CD4-positive, alpha-beta T cell treated with Interleukin-4 for 1 hour (primary cell): ENCODE data around the gene KRTAP17-1.
"Not testable (repeated sequence)": the region's sequence is repeated elsewhere in the genome, so short reads cannot be mapped to it uniquely, and the experiment has no call there.

Experiments
- DNase-seq, 2 donors: peaks; one replicate each; pipeline ENCODE4 v3.0.0-alpha.2; 2020 to 2022

The KRTAP17-1 gene, protein sequence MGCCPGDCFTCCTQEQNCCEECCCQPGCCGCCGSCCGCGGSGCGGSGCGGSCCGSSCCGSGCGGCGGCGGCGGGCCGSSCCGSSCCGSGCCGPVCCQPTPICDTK

GRCh38 chr17:41315204-41315794, at the start of gene KRTAP17-1:
TSS of gene KRTAP17-1 (minus strand) at chr17:41315710. CDS start at chr17:41315650, 60 bp downstream.
- DNase-seq, result no peak

DNA sequence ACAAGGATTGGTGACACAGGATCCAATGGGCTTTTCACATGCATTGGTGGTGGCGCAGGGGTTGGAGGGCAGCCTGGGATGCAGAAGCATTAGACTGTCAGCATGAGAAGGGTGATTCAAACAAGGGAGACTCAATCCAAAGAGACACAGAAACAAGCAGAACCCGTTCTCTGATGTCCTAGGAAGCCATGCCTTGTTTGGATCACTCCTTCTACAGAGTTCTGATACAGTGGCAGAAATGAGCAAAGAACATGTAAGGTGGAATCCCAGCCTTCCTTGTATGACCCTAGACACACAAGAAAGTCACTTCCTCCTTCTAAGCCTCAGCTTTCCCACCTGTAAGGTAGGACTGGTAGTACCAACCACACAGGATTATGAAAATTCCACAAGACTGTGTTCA, 48.4 kb upstream of the KRTAP17-1 start:
- no peak for DNase-seq

DNA sequence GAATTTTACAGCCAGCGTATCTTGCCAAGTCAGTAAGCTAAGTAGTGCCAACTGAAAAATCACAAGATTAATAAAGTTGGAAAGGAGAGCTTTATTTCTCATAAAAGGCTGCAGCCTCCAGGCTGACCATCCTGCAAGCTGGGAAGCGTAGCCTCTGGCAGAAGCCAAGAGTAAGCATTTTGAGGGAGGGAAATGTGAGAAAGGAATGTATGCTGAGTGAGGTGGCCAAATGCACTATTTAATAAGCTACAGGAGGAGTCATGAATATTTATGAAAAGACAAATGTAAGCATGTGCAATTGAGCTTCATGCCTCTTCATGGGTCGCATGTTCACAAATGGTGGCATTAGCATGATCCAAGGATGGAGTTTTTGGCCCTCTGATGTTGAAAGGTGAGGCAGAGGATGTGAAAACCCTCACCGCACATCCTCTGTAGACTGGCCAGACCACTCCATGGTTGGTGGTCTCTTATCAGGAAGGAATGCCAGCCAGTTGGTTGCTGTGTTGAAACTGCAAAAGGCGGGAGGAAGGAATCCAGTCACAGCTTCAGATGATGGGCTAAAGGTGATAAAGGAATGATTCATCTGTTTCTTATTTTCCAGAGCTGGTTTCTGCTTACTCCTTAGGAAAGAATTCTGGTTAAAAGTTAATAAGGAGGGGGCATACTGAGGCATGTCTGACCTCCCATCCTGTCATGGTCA, 44.9 kb upstream of the KRTAP17-1 start:
- no peak for DNase-seq

- DNase-seq, result no peak
Observed at GRCh38 chr17:41354536-41354935, 39.0 kb upstream of the KRTAP17-1 start.

DNA sequence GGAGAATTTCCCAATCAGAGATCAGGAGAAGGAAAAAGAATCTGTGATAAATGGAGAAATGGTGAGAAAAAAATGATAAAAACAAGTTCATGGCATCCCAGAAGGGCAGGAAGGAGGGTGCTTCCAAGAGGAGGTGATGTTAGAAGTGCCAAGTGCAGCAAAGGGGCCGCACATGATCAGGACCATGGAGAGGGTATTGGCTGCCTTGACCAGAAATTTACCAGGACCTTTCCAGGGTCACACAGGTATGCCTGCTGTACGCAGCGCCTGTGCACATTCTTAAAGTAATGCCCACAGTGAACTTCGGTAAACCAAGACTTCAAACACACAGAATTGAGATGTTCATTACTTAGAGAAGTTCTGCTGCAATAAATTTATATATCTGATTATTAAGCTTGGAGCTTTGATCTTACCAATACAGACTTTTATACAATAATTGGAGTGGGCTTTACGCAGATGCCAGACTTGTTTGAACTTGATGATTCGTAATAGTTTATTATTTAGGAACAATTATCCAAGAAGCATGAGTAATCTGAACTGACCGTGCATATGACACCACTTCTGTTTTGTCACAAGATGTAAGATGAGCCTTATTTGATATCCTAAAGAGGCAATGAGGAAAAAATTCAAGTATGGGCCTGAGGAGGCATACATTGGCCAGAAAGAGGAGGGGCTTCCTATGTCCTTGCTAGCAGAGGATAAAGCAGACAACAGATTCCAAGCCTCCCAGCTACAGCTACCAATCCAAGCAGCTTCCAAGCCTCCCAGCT, 37.3 kb upstream of the KRTAP17-1 start:
- DNase-seq, result no peak

GRCh38 chr17:41351177-41351576, 35.7 kb upstream of the KRTAP17-1 start:
- DNase-seq, result no peak

DNA sequence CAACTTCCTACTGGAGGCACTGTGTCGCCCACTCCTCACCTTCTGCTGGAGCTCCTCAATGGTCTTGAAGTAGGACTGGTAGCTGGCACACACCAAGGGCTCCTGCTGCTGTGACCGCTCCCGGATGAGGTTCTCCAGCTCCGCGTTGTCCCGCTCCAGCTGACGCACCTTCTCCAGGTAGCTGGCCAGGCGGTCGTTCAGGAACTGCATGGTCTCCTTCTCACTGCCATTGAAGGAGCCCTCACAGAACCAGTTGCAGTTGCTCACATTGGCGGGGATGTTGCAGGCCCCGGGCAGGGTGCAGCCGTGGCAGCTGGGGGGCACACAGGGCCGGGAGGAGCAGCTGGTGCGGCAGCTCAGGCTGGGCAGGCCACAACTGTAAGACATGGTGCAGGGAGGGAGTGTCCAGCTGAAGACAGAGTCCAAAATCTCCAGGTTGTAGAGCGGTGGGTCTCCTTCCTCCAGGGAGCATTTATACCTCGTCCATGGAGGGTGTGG, 34.9 kb upstream of the KRTAP17-1 start, which contains the start of gene KRT33A:
KRT33A (minus strand) TSS at position 448 of the 498 bp plus-strand sequence; CDS start at position 387, 61 bp downstream.
- DNase-seq, result not testable (repeated sequence)

DNA sequence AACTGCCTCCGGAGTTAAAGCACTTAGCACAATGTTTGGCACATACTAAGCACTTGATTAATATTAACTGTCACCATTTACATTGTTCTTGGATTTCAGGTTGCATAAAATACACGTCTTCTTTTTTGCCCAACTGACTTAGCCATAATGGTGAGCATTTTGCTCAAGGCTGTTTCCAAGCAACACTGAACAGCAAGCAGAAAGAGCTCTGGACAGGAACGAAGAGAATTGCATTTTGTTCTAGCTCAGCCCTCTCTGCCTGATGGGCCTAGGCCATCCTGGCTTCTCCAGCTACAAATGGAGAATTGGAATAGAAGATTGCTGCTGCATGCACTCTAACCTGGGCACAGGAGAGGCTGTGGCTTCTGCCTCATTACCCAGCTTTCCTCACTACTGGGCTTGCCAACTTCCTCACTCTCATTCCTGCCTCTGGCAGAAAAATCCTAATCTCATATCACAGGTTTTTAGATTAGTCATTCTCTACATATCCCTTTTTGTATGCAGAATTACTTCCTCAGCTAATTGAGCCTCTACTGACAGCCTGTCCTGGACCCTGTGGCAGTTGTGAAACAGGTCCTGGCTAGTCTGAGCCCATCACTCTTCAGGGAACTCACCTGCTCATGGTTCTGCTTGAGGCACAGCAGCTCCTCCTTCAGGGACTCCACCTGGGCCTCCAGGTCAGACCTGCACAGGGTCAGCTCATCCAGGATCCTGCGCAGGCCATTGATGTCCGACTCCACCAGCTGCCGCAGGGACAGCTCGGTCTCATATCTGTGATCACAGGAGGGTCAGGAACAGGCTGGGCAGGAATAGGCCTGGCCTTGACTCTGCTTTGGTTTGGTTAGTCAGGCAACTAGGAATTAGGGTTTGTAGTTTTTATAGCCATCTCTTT, 32.6 kb upstream of the KRTAP17-1 start:
- no peak for DNase-seq

- DNase-seq, result not testable (repeated sequence)
Observed at GRCh38 chr17:41346421-41346820, 30.9 kb upstream of the KRTAP17-1 start.

DNA sequence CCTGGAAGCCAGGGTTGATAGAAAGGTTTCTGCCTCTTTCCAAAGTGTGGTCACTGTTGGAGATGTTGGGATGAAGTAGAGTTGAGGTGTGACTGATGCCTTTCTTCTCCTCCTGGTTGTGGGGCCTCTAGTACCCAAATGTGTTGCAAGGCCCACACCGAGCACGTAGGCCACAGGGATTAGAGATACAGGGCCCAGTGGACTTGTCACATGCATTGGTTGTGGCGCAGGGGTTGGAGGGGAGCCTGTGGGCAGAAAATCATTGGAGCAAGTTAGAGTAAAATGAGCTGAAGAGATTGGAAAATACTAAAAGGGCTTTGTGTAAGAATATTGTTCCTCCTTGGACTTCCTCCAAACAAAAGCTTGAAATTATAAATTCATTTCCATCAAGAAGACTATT, 30.5 kb upstream of the KRTAP17-1 start:
- no peak for DNase-seq

- no peak for DNase-seq
Observed at GRCh38 chr17:41343029-41343428, 27.5 kb upstream of the KRTAP17-1 start.

DNA sequence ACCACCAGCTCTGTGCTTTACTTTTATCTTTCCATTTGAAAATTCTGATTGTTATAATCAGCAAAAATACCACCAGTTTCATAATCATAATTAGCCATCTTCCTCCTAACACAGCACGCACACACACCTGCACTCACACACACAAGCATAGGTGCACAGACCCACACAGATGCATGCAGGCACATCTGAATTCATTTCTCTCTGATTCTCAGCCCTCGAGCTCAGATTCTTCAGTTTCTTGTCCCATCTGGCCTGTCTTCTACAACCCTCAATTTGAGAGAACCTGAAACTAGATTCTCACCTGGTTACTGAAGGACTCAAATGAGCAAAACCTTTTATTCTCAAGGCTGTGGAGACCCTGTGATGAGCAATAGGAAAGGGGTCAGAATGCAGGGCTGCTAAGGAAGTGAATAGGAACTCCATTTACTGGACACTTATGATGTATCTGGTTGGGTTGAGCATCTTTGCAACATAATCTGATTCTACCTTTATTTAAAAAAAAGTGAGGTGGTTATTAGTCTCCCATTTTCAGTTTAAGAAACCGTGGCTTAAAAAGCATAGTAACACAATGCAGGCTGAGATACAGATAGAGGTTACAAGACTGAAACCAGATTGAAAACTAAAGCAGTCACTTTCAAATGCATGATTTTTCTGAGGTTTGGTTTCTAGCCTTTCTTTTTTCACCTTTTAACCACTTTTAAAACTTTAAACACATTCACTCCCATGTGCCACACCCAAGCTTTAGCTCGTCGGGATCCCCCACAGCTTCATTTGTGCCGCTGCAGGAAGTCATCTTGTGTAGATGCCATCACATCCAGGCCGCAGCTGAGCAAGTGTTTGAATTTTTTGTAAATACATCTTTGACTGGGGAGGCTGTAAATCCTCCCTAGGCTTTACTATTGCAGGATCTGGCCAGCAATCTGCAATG, 25.7 kb upstream of the KRTAP17-1 start:
- DNase-seq, result peak; percentile 47 to 71

DNA sequence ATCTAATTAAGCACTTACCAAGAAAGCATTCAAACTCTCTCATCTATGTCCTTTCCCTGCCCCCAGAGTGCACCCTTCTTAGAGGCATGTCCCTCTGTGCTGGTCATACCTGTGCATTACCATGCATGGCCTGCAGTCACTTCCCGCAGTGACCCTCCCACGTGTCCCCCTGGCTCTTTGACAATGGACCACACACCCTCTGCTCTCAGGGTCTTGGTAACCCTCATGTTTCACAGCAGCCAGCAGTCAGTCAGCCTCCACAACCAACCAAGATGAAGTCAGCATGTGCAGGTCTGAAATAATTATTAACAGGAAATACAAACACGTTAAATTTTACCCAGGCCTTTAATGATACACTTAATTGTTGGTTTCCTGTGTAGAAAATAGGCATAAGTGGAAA, 25.0 kb upstream of the KRTAP17-1 start:
- DNase-seq, result peak in 1 of 2 donors; percentile 8

DNA sequence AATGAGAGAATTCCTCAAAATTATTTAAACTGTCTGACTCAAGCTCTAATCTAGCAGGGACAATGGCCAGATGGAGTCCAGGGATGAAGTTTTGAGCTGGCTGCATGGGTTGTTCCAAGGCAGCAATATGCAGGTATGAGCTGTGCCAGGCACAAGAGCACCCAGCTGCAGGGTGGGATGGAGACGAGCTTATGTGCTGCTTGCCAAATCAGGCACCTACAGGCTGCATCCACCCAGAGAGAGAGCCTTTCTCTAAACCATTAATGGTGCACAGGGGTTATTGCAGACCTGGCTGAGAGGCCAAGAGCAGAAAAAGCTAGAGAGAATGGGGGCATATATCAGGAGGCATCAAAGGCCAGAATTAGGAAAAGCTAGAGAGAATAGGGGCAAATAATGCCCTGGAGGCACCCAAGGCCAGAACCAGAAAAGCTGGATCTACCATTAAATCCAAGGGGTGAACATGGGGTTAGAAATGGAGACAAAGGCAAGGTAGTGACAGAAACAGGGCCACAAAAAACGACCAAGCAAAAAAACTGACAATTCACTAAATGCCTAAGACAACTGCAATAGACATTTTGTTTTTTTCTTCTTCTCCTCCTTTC, 24.2 kb upstream of the KRTAP17-1 start:
- DNase-seq, result no peak

DNA sequence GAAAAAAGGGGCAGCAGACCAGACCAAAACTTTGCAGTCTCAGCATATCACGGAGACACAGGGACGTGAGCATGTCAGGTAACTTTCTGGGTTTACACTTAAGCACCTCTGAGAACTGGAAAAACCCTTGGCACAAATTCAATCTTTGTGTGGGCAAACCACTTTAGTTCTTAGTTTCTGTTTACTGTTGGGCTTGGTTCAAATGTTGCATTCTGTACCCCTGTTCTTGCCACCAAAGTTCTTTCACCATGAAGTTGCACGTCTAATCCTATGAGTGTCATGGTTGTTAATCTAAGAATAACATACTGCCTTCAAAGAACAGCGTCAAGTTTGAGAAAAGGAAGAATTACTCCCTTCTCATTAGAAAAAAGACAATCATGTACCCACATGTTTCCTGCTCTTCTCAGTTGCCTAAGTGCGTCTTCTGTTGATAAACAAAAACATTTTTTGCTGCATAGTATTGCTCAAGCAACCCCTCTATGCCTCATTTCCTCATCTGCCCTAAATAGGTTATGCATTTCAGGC, 23.5 kb upstream of the KRTAP17-1 start:
- peak; percentile 52 to 87 for DNase-seq

- DNase-seq, result no peak
Observed at GRCh38 chr17:41335747-41336146, 20.2 kb upstream of the KRTAP17-1 start.

GRCh38 chr17:41334385-41335305, 19.1 kb upstream of the KRTAP17-1 start:
- peak in 1 of 2 donors; percentile 24 for DNase-seq

DNA sequence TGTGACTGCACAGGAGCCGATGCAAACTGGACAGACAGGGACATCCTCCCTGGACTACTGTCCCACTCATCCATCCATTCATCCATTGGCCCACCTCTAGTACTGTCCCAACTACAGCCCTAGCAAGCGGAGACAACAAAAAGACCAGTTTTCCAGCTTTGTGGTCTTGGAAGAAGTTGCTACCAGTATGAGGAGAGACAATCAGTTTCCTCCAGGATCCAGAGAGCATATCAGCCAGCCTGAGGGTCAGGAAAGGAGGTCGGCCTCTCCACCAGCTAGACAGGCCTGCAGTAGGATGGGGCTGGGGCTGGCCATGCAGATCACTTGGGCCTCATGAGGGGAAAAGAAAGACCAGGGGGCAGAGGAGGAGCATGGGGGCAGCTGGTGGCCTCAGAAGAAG, 18.3 kb upstream of the KRTAP17-1 start:
- no peak for DNase-seq

DNA sequence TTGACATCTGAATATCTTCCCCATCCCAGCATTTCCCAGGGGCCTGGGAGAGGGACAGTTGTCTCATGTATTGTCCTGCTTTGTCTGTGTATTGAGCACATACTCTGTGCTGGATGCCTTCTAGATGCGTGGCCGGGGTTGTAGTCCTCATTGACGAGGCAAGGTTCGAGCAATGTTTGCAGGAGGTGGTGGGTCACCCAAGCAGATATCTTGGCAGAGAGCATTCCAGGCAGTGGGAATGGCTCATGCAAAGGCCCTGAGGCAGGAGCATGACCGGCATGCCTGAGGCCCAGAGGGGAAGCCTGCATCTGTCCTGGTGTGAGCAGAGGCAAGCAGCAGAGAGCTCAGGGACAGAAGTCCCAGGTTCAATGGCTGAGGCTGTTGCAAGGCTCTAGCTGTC, 17.6 kb upstream of the KRTAP17-1 start:
- DNase-seq, result no peak
